Measurements from ENCODE around the gene UCP2. TPM values are rescaled to one million over a fixed set of nuclear protein-coding genes. Genes with fewer than 3 reads are reported as not detected.

The UCP2 gene
- total RNA-seq, 1 donor from 2014 or later = 458 TPM

GRCh38 chr11:74004046-74004695 lies 21.5 kb upstream of the UCP2 start:
- H3K27ac Mint-ChIP-seq = no peak overlapping the region
- ChIA-PET POLR2A (interaction anchor here (0.9 to 2.1 kb wide), 5 partner anchors 9 to 34 kb away, joined by 3 to 10 read pairs (median 7); no protein-coding TSS in a partner anchor), CTCF (interaction anchor here (0.6 to 1.8 kb wide), 3 partner anchors 10 to 39 kb away, joined by 3 to 7 read pairs (median 3); no protein-coding TSS in a partner anchor)
- H3K4me3 Mint-ChIP-seq = no peak overlapping the region
- intact Hi-C loops (cut with micrococcal nuclease) = loop anchor here (2.0 kb wide), 1 partner anchor 17 kb away; no protein-coding TSS in a partner anchor
- TF ChIP-seq CTCF (IDR thresholded peaks at IDR 0.05) = no peak
- no peaks in the 10 kb centered on the region for H3K9me3 Mint-ChIP-seq
- H3K4me1 Mint-ChIP-seq = peaks cover 44% of the 10 kb centered on the region
- no peaks in the 10 kb centered on the region for H3K27me3 Mint-ChIP-seq
- DNase-seq = no peak
- no peak for ATAC-seq (ENCODE audit: low read depth)
- peaks cover 30% of the 10 kb centered on the region for H3K36me3 Mint-ChIP-seq (ENCODE audit: low read depth)

DNA sequence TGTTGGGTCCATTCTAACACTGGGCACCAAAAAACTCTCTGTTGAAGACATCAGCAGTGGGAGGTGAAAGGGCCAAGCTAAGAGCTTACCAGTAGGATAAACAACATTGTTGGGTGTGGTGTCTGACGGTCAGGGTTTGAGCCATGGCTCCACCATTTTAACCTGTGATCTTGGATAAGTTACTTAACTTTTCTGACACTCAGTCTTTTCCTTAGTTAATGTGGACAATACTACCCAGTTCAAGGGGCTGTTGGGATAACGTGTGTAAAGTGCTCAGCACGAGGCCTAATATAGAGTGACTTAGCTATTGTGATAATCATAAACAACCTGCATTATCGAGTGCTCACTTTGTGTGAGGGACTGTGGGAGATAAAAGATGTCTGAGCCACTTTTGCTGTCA lies 20.2 kb upstream of the UCP2 start:
- Mint-ChIP-seq H3K27me3 (no peaks in the 10 kb centered on the region), H3K36me3 (ENCODE audit: low read depth) (peaks cover 30% of the 10 kb centered on the region), H3K9me3 (no peaks in the 10 kb centered on the region), H3K27ac (peak overlapping the region; percentile 4), H3K4me1 (peaks cover 48% of the 10 kb centered on the region), H3K4me3 (no peak overlapping the region)
- DNase-seq (no peak), ATAC-seq (ENCODE audit: low read depth) (no peak)
- intact Hi-C loops (cut with micrococcal nuclease) = no loop called here
- no peak for TF ChIP-seq CTCF (IDR thresholded peaks at IDR 0.05)
- CTCF ChIA-PET = no interaction called here
- POLR2A ChIA-PET = interaction anchor here (17.5 kb wide), 1 partner anchor 27 kb away, joined by 425 read pairs; the partner anchor contains the start of gene UCP2

- H3K9me3 Mint-ChIP-seq = no peaks in the 10 kb centered on the region
- peaks cover 57% of the 10 kb centered on the region for H3K4me1 Mint-ChIP-seq
Observed at GRCh38 chr11:74001822-74002286, 19.2 kb upstream of the UCP2 start.

GRCh38 chr11:74000307-74001133 lies 17.9 kb upstream of the UCP2 start:
- ChIA-PET CTCF (no interaction called here), POLR2A (interaction anchor here (17.5 kb wide), 1 partner anchor 24 kb away, joined by 425 read pairs; the partner anchor contains the start of gene UCP2)
- DNase-seq (no peak), ATAC-seq (ENCODE audit: low read depth) (no peak)
- no peak overlapping the region for H3K27ac Mint-ChIP-seq
- H3K27me3 Mint-ChIP-seq = no peaks in the 10 kb centered on the region
- no peak overlapping the region for H3K4me3 Mint-ChIP-seq
- intact Hi-C loops (cut with micrococcal nuclease) = no loop called here
- peaks cover 62% of the 10 kb centered on the region for H3K4me1 Mint-ChIP-seq
- H3K9me3 Mint-ChIP-seq = no peaks in the 10 kb centered on the region
- TF ChIP-seq CTCF (IDR thresholded peaks at IDR 0.05) = no peak
- peaks cover 30% of the 10 kb centered on the region for H3K36me3 Mint-ChIP-seq (ENCODE audit: low read depth)

More at GRCh38 chr11:74001822-74002286, 19.2 kb upstream of the UCP2 start:
- ChIA-PET POLR2A (interaction anchor here (17.5 kb wide), 1 partner anchor 26 kb away, joined by 425 read pairs; the partner anchor contains the start of gene UCP2), CTCF (no interaction called here)
- peaks cover 30% of the 10 kb centered on the region for H3K36me3 Mint-ChIP-seq (ENCODE audit: low read depth)
- TF ChIP-seq CTCF (IDR thresholded peaks at IDR 0.05) = no peak
- H3K27ac Mint-ChIP-seq = no peak overlapping the region
- H3K4me3 Mint-ChIP-seq = no peak overlapping the region
- DNase-seq = no peak
- no peaks in the 10 kb centered on the region for H3K27me3 Mint-ChIP-seq
- ATAC-seq (ENCODE audit: low read depth) = no peak
- intact Hi-C loops (cut with micrococcal nuclease) = no loop called here
